Upper lobe of left lung (tissue), 6 donors: ENCODE data around the gene SNX6. TPM values are rescaled to one million over a fixed set of nuclear protein-coding genes. Genes with fewer than 3 reads are reported as not detected.
"Not testable (repeated sequence)": the region's sequence is repeated elsewhere in the genome, so short reads cannot be mapped to it uniquely, and the experiment has no call there.

Experiments used
- ATAC-seq, 2 donors: fragments of 200-7000 bp; cut with Tn5 transposase; one replicate each; pipeline ENCODE4 v1.9.1; 2022; ENCODE audit warnings: mild to moderate bottlenecking in 2 of 2, moderate library complexity in 2 of 2; ENCODE audit not compliant: low FRiP score in 2 of 2
- DNase-seq, 2 donors: peaks; one replicate each; pipeline ENCODE4 v3.0.0-alpha.2; 2019 to 2020
- H3K27ac ChIP-seq, 4 donors: fragments of 200-600 bp; sonication (generic); one replicate each; pipeline ENCODE4 v1.5.1; 2016 to 2019
- H3K27me3 ChIP-seq, 4 donors: fragments of 200-600 bp; sonication (generic); one replicate each; pipeline ENCODE4 v1.5.1; 2017 to 2019
- H3K36me3 ChIP-seq, 4 donors: fragments of 200-600 bp; sonication (generic); one replicate each; pipeline ENCODE4 v1.5.1; 2016 to 2019
- H3K4me1 ChIP-seq, 4 donors: fragments of 200-600 bp; sonication (generic); one replicate each; pipeline ENCODE4 v1.5.1; 2018 to 2019
- H3K4me3 ChIP-seq, 4 donors: fragments of 200-600 bp; sonication (generic); one replicate each; pipeline ENCODE4 v1.5.1; 2017 to 2019; ENCODE audit warnings: mild to moderate bottlenecking in 2 of 4, moderate library complexity in 1 of 4
- H3K9me3 ChIP-seq, 4 donors: fragments of 200-600 bp; sonication (generic); one replicate each; pipeline ENCODE4 v1.5.1; 2018 to 2019
- CTCF ChIP-seq, 6 experiments: fragments of 450-650 bp in 4 of 6; fragments of 200-600 bp in 2 of 6; sonication (generic) in 2 of 6; IDR thresholded peaks; one replicate each; pipeline ENCODE4 v1.5.1; 2016 to 2019; ENCODE audit warnings: antibody characterized with exemption in 6 of 6
- EP300 ChIP-seq, 4 donors: sonication (generic); formaldehyde crosslinking; IDR thresholded peaks; one replicate each; pipeline ENCODE4 v1.5.1; 2017; ENCODE audit warnings: antibody characterized with exemption in 4 of 4, control low read depth in 2 of 4
- POLR2A ChIP-seq, 4 donors: fragments of 450-650 bp; IDR thresholded peaks; one replicate each; pipeline ENCODE4 v1.5.1; 2016 to 2017; ENCODE audit warnings: antibody characterized with exemption in 4 of 4, mild to moderate bottlenecking in 2 of 4
- POLR2AphosphoS5 ChIP-seq, 2 donors: sonication (generic); formaldehyde crosslinking; IDR thresholded peaks; one replicate each; pipeline ENCODE4 v1.5.1; 2017; ENCODE audit warnings: antibody characterized with exemption in 2 of 2
- WGBS, 2 donors: methylation state at CpG; one replicate each; pipeline ENCODE4 v1.1.5; 2017 to 2018; 5-methylcytosine and 5-hydroxymethylcytosine counted together
- total RNA-seq, 6 donors: library from RNA; depleted of rRNA in 4 of 6; stranded (reverse); fragments of >200 nt in 4 of 6; gene quantifications; one replicate each; pipeline versions ENCODE4 v1.1.0 to v1.2.1, GENCODE V29; 2016 to 2021
- donor health status: DM: no; HTN: no; CAD: no; lungs with moderate emphysema.
- donor health status: DM: no; HTN: yes; CAD: no; lungs with severe emphysema.

Gene SNX6
- total RNA-seq, 6 donors from 2014 or later: 23.0 to 60.9 (median 46.8) TPM

- Histone ChIP-seq H3K4me1 (no peaks in the 10 kb centered on the region), H3K27ac (no peak overlapping the region), H3K9me3 (no peaks in the 10 kb centered on the region), H3K36me3 (peaks cover 10 to 89% (median 49%) of the 10 kb centered on the region in 4 donors), H3K4me3 (no peak overlapping the region), H3K27me3 (no peaks in the 10 kb centered on the region)
- no peak for ATAC-seq
- WGBS, 2 donors: 96 to 98% methylated on average over 3 of the region's 3 CpGs
- TF ChIP-seq POLR2AphosphoS5 (IDR thresholded peaks at IDR 0.05): no peak
- TF ChIP-seq POLR2A (IDR thresholded peaks at IDR 0.05): no peak
- TF ChIP-seq CTCF (IDR thresholded peaks at IDR 0.05): no peak
- no peak for TF ChIP-seq EP300 (IDR thresholded peaks at IDR 0.05)
- DNase-seq: no peak
These were observed 58.2 kb downstream of the SNX6 start for GRCh38 chr14:34571771-34572170.

GRCh38 chr14:34569750-34570149 lies 60.2 kb downstream of the SNX6 start:
- ATAC-seq (no peak), DNase-seq (no peak)
- H3K9me3 ChIP-seq: no peaks in the 10 kb centered on the region
- H3K27me3 ChIP-seq: no peaks in the 10 kb centered on the region
- H3K27ac ChIP-seq: no peak overlapping the region
- H3K36me3 ChIP-seq: peaks cover 9 to 96% (median 63%) of the 10 kb centered on the region in 4 donors
- no peak for TF ChIP-seq EP300 (IDR thresholded peaks at IDR 0.05)
- no peak for TF ChIP-seq CTCF (IDR thresholded peaks at IDR 0.05)
- no peak for TF ChIP-seq POLR2A (IDR thresholded peaks at IDR 0.05)
- no peak for TF ChIP-seq POLR2AphosphoS5 (IDR thresholded peaks at IDR 0.05)
- no peaks in the 10 kb centered on the region for H3K4me1 ChIP-seq
- 98 to 100% methylated on average over 4 of the region's 4 CpGs for WGBS, 2 donors
- no peak overlapping the region for H3K4me3 ChIP-seq

- no peak for ATAC-seq
- WGBS, 2 donors: 94 to 95% methylated on average over 8 to 13 of the region's 13 CpGs
- H3K27ac ChIP-seq: no peak overlapping the region
- peak in 1 of 2 donors; percentile 14 for DNase-seq
- H3K27me3 ChIP-seq: no peaks in the 10 kb centered on the region
- no peaks in the 10 kb centered on the region for H3K9me3 ChIP-seq
- H3K4me1 ChIP-seq: no peaks in the 10 kb centered on the region
- peaks cover 9 to 96% (median 64%) of the 10 kb centered on the region in 4 donors for H3K36me3 ChIP-seq
- TF ChIP-seq EP300 (IDR thresholded peaks at IDR 0.05) (no peak), POLR2AphosphoS5 (IDR thresholded peaks at IDR 0.05) (no peak), POLR2A (IDR thresholded peaks at IDR 0.05) (no peak), CTCF (IDR thresholded peaks at IDR 0.05) (no peak)
- no peak overlapping the region for H3K4me3 ChIP-seq
These were observed 61.1 kb downstream of the SNX6 start for GRCh38 chr14:34568803-34569202.

- no peak for ATAC-seq
These were observed 67.2 kb downstream of the SNX6 start for GRCh38 chr14:34562776-34563150.

GRCh38 chr14:34562037-34562775 lies 67.7 kb downstream of the SNX6 start:
- WGBS, 2 donors: 88 to 97% methylated on average over 3 to 7 of the region's 8 CpGs

More at GRCh38 chr14:34562776-34563150, 67.2 kb downstream of the SNX6 start:
- Histone ChIP-seq H3K27ac (no peak overlapping the region), H3K27me3 (no peaks in the 10 kb centered on the region), H3K9me3 (no peaks in the 10 kb centered on the region), H3K4me1 (no peaks in the 10 kb centered on the region), H3K4me3 (no peak overlapping the region), H3K36me3 (peaks cover 14 to 54% (median 45%) of the 10 kb centered on the region in 4 donors)
- DNase-seq: no peak
- WGBS, 2 donors: 89 to 97% methylated on average over 8 of the region's 8 CpGs
- TF ChIP-seq POLR2A (IDR thresholded peaks at IDR 0.05): no peak
- no peak for TF ChIP-seq CTCF (IDR thresholded peaks at IDR 0.05)
- TF ChIP-seq POLR2AphosphoS5 (IDR thresholded peaks at IDR 0.05): no peak
- TF ChIP-seq EP300 (IDR thresholded peaks at IDR 0.05): no peak

GRCh38 chr14:34556498-34556829 lies 73.5 kb downstream of the SNX6 start:
- not testable (repeated sequence) for H3K4me3 ChIP-seq, DNase-seq, H3K27ac ChIP-seq, H3K36me3 ChIP-seq, H3K27me3 ChIP-seq, H3K9me3 ChIP-seq
- WGBS, 2 donors: no CpG with 5 or more reads among the region's 35 CpGs
- H3K4me1 ChIP-seq: peaks cover 4 to 11% (median 9%) of the 10 kb centered on the region in 4 donors
- ATAC-seq: peak; percentile 94

More at GRCh38 chr14:34562037-34562775, 67.7 kb downstream of the SNX6 start:
- not testable (repeated sequence) for H3K27ac ChIP-seq, H3K4me1 ChIP-seq, H3K27me3 ChIP-seq, ATAC-seq, DNase-seq, H3K4me3 ChIP-seq, H3K9me3 ChIP-seq
- H3K36me3 ChIP-seq: peaks cover 14 to 49% (median 40%) of the 10 kb centered on the region in 4 donors

GRCh38 chr14:34555583-34556497 lies 74.1 kb downstream of the SNX6 start:
- not testable (repeated sequence) for H3K27ac ChIP-seq, DNase-seq, H3K27me3 ChIP-seq, H3K4me3 ChIP-seq, H3K36me3 ChIP-seq, H3K9me3 ChIP-seq
- peak; percentile 91 to 93 for ATAC-seq
- H3K4me1 ChIP-seq: peaks cover 4 to 11% (median 9%) of the 10 kb centered on the region in 4 donors
- no CpG with 5 or more reads among the region's 49 CpGs for WGBS, 2 donors
